HepG2 (cell line): ENCODE measurements around the gene AGMO. TPM values are rescaled to one million over a fixed set of nuclear protein-coding genes. Genes with fewer than 3 reads are reported as not detected.

Experiments
- ATAC-seq: fragments of 200-7000 bp; cut with Tn5 transposase; 3 replicates; pipeline ENCODE4 v1.9.1; 2020; ENCODE audit warnings: mild to moderate bottlenecking, moderate library complexity
- BruUV-seq: library from RNA; stranded (reverse); fragments of 400-500 nt; replicated peaks from 2 replicates; lab custom pipeline; 2021; lab: Mats Ljungman, UMichigan
- CTCF ChIA-PET: fragments of 300-600 bp; formaldehyde crosslinking; extraction: SDS; loops from one replicate; lab custom pipeline; 2021; ENCODE audit warnings: low total read pairs, inconsistent platforms, low intra/inter-chr PET ratio; lab: Yijun Ruan, JAX
- POLR2A ChIA-PET: fragments of 350-600 bp; sonication (Branson Sonifier 250); formaldehyde crosslinking; loops from one replicate; lab custom pipeline; 2020; ENCODE audit warnings: antibody characterized with exemption, inconsistent platforms; lab: Yijun Ruan, JAX
- DNase-seq: peaks from one replicate; pipeline ENCODE4 v3.0.0-alpha.2; 2015; ENCODE audit warnings: low spot score
- FAIRE-seq: peaks from 3 replicates; lab custom pipeline; 2011; peaks lifted over from hg19 to GRCh38; lab: Jason Lieb, UNC
- H2AFZ ChIP-seq: one replicate; pipeline ENCODE4 v1.6.1; 2011; ENCODE audit warnings: low read length, inconsistent platforms
- H3K27ac ChIP-seq: fragments of 300-600 bp; 3 replicates; pipeline ENCODE4 v1.8.0; 2011; ENCODE audit warnings: mixed run types, mild to moderate bottlenecking, mixed read lengths, low read length, inconsistent platforms; ENCODE audit not compliant: insufficient read depth; ENCODE audit errors: extremely low read length
- H3K27me3 ChIP-seq, 2 experiments: fragments of 200-600 bp in 1 of 2; 2 replicates in 1 of 2; 3 replicates in 1 of 2; pipeline versions ENCODE4 v1.6.0 to v1.8.0; 2011; ENCODE audit warnings: low read length in 2 of 2, mild to moderate bottlenecking in 2 of 2, moderate library complexity in 2 of 2, inconsistent platforms in 1 of 2; ENCODE audit not compliant: insufficient read depth in 2 of 2, control insufficient read depth in 1 of 2
- H3K36me3 ChIP-seq, 2 experiments: fragments of 200-600 bp in 1 of 2; replicated peaks in 1 of 2; 2 replicates in 1 of 2; 3 replicates in 1 of 2; pipeline versions ENCODE4 v1.5.1 to v1.8.0; 2011; ENCODE audit warnings: low read length in 2 of 2, inconsistent platforms in 1 of 2; ENCODE audit not compliant: insufficient read depth in 2 of 2, control insufficient read depth in 1 of 2
- H3K4me1 ChIP-seq: 2 replicates; pipeline ENCODE4 v1.5.1; 2012; ENCODE audit warnings: low read length, inconsistent platforms; ENCODE audit not compliant: insufficient read depth
- H3K4me2 ChIP-seq: 2 replicates; pipeline ENCODE4 v1.6.0; 2011; ENCODE audit warnings: low read depth, low read length, inconsistent platforms
- H3K4me3 ChIP-seq, 3 experiments: fragments of 200-600 bp in 1 of 3; sonication (generic), shearing (Covaris generic) in 1 of 3; replicated peaks in 1 of 3; 2 replicates each; pipeline ENCODE4 v1.5.1; 2011 to 2016; ENCODE audit warnings: low read length in 3 of 3, inconsistent platforms in 2 of 3, low read depth in 2 of 3, mild to moderate bottlenecking in 2 of 3, control low read depth in 1 of 3, mixed read lengths in 1 of 3; ENCODE audit not compliant: insufficient read depth in 1 of 3
- H3K79me2 ChIP-seq: one replicate; pipeline ENCODE4 v1.6.1; 2011; ENCODE audit warnings: low read length, inconsistent platforms; ENCODE audit not compliant: insufficient read depth
- H3K9ac ChIP-seq: 2 replicates; pipeline ENCODE4 v1.6.0; 2011; ENCODE audit warnings: mild to moderate bottlenecking, low read depth, low read length, inconsistent platforms; ENCODE audit not compliant: insufficient read depth
- H3K9me3 ChIP-seq: 2 replicates; pipeline ENCODE4 v1.5.1; 2012; ENCODE audit warnings: mild to moderate bottlenecking, low read length
- H4K20me1 ChIP-seq: 2 replicates; pipeline ENCODE4 v1.6.0; 2011; ENCODE audit warnings: inconsistent platforms, mild to moderate bottlenecking, low read length, moderate library complexity; ENCODE audit not compliant: insufficient read depth
- EED ChIP-seq: sonication (generic); formaldehyde crosslinking; IDR thresholded peaks from 2 replicates; pipeline ENCODE4 v1.5.0; 2020; ENCODE audit warnings: mild to moderate bottlenecking, missing genetic modification reagents
- FOSL1 ChIP-seq: sonication (generic); formaldehyde crosslinking; IDR thresholded peaks from 2 replicates; pipeline ENCODE4 v1.9.0; 2021; ENCODE audit warnings: missing genetic modification reagents, borderline replicate concordance
- HCFC1 ChIP-seq: fragments of 150-350 bp; IDR thresholded peaks from 2 replicates; pipeline ENCODE4 v1.6.1; 2014; ENCODE audit warnings: low read depth, low read length
- KLF12 ChIP-seq: sonication (generic); formaldehyde crosslinking; IDR thresholded peaks from 2 replicates; pipeline ENCODE4 v1.4.0; 2020; ENCODE audit warnings: missing genetic modification reagents, borderline replicate concordance
- MBD4 ChIP-seq: IDR thresholded peaks from 2 replicates; pipeline ENCODE4 v1.6.1; 2012; ENCODE audit warnings: low read length, inconsistent platforms, borderline replicate concordance
- POLR2AphosphoS2 ChIP-seq: IDR thresholded peaks from 2 replicates; pipeline ENCODE4 v1.6.1; 2011; ENCODE audit warnings: low read depth, low read length, improper control_type of control experiment
- THAP11 ChIP-seq: IDR thresholded peaks from 2 replicates; pipeline ENCODE4 v1.6.1; 2016; ENCODE audit warnings: missing biosample characterization, missing genetic modification reagents
- THYN1 ChIP-seq: sonication (generic); formaldehyde crosslinking; IDR thresholded peaks from 2 replicates; pipeline ENCODE4 v1.8.1; 2023; ENCODE audit warnings: low read depth, mild to moderate bottlenecking, moderate library complexity, missing genetic modification reagents, borderline replicate concordance
- ZFP90 ChIP-seq: sonication (generic); formaldehyde crosslinking; IDR thresholded peaks from 2 replicates; pipeline ENCODE4 v1.8.0; 2022; ENCODE audit warnings: missing genetic modification reagents, mild to moderate bottlenecking, inconsistent platforms, borderline replicate concordance
- ZNF138 ChIP-seq: sonication (generic); formaldehyde crosslinking; IDR thresholded peaks from 2 replicates; pipeline ENCODE4 v1.5.0; 2020; ENCODE audit warnings: mild to moderate bottlenecking, low read depth, missing genetic modification reagents
- ZNF143 ChIP-seq: sonication (generic); formaldehyde crosslinking; IDR thresholded peaks from 2 replicates; pipeline ENCODE4 v1.4.0; 2020; ENCODE audit warnings: missing genetic modification reagents
- ZNF224 ChIP-seq: sonication (generic); formaldehyde crosslinking; IDR thresholded peaks from 2 replicates; pipeline ENCODE4 v1.5.0; 2020; ENCODE audit warnings: mild to moderate bottlenecking, missing genetic modification reagents
- ZNF234 ChIP-seq: sonication (generic); formaldehyde crosslinking; conservative IDR thresholded peaks from 2 replicates; pipeline ENCODE4 v1.5.1; 2020; ENCODE audit warnings: mild to moderate bottlenecking, missing genetic modification reagents
- ZNF329 ChIP-seq: sonication (generic); formaldehyde crosslinking; IDR thresholded peaks from 2 replicates; pipeline ENCODE4 v1.9.0; 2021; ENCODE audit warnings: low read depth, mild to moderate bottlenecking, missing genetic modification reagents
- ZNF501 ChIP-seq: sonication (generic); formaldehyde crosslinking; IDR thresholded peaks from 2 replicates; pipeline ENCODE4 v1.5.1; 2020; ENCODE audit warnings: mild to moderate bottlenecking, moderate library complexity, missing genetic modification reagents
- ZNF724P ChIP-seq: sonication (generic); formaldehyde crosslinking; IDR thresholded peaks from 2 replicates; pipeline ENCODE4 v1.8.0; 2022; ENCODE audit warnings: missing genetic modification reagents, borderline replicate concordance
- WGBS: methylation state at CpG from one replicate; pipeline ENCODE4 v1.1.6; 2017; ENCODE audit warnings: low lambda C conversion rate; 5-methylcytosine and 5-hydroxymethylcytosine counted together
- in situ Hi-C: cut with HindIII; loops from 2 replicates; pipeline ENCODE4 v1.10.0; 2017; ENCODE audit warnings: low pct_unique_long_range_greater_than_20kb; ENCODE audit not compliant: extremely low pct_ligation_motif_present
- intact Hi-C: fragments of 100-400 bp; cut with micrococcal nuclease; formaldehyde crosslinking; loops from one replicate; pipeline ENCODE4 v1.10.0; 2022; ENCODE audit not compliant: unreplicated experiment
- polyA plus RNA-seq, 8 experiments: library from polyadenylated mRNA; depleted of rRNA in 3 of 8; stranded (reverse) in 7 of 8; unstranded in 1 of 8; fragments of >200 nt; fragmentation: Illumina TruSeq in 4 of 8; extraction: Trizol in 4 of 8; gene quantifications; 2 replicates each; pipeline versions ENCODE4 v1.2.1 to v1.2.3, GENCODE V29; 2011 to 2016; ENCODE audit warnings: low read depth in 4 of 8, missing spikeins in 1 of 8, mixed read lengths in 1 of 8; ENCODE audit not compliant: insufficient read depth in 1 of 8
- total RNA-seq, 5 experiments: library from RNA; depleted of rRNA; stranded (reverse); fragments of >200 nt; fragmentation: Illumina TruSeq; extraction: Trizol; gene quantifications; 2 replicates each; pipeline ENCODE4 v1.2.3, GENCODE V29; 2016; ENCODE audit warnings: low read depth in 1 of 5
- TF ChIP-seq, protein P1 (sequence below): sonication (generic); formaldehyde crosslinking; IDR thresholded peaks from 2 replicates; pipeline ENCODE4 v1.8.1; 2023; ENCODE audit warnings: mild to moderate bottlenecking, missing genetic modification reagents
- TF ChIP-seq, protein P2 (sequence below): sonication (generic); formaldehyde crosslinking; IDR thresholded peaks from 2 replicates; pipeline ENCODE4 v1.4.0; 2020; ENCODE audit warnings: mild to moderate bottlenecking, missing genetic modification reagents
- TF ChIP-seq, protein P3 (sequence below): sonication (generic); formaldehyde crosslinking; IDR thresholded peaks from 2 replicates; pipeline ENCODE4 v1.5.0; 2020; ENCODE audit warnings: mild to moderate bottlenecking, missing genetic modification reagents

The AGMO gene
- total and polyA plus RNA-seq, 2 of the 13 experiments (the other 11 are each of a cell fraction or from before 2014, with no cell fraction given), result 0.22 to 0.50 TPM

DNA sequence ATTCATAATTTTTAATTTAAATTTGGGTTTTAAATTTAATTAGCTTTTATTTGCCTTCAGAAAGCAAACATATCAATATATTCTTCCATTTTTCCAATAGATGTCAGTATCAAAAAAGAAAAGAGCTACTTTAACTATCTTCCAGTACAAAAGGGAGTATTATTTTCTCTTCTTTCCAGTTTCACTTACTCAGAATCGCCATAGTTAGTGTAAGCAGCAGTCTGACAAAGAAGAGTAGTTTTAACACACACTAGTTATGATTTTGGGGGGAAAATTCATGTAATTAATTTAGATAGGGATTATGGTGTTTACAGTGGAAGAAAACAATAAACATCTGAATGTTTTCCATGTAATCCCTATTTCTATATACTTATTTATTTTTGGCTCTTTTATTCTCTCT is 386.7 kb downstream of the AGMO start:
- Histone ChIP-seq H3K4me1 (no peaks in the 10 kb centered on the region), H3K9me3 (peaks cover 32% of the 10 kb centered on the region), H3K4me3 (no peak overlapping the region), H3K9ac (no peak overlapping the region), H4K20me1 (no peaks in the 10 kb centered on the region), H3K4me2 (no peak overlapping the region), H3K27me3 (no peaks in the 10 kb centered on the region), H2AFZ (no peak overlapping the region), H3K27ac (no peak overlapping the region), H3K79me2 (no peaks in the 10 kb centered on the region), H3K36me3 (no peaks in the 10 kb centered on the region)
- intact Hi-C loops, result no loop called here
- BruUV-seq, result no TSS peak
- POLR2A ChIA-PET, result no interaction called here
- WGBS, result 0% methylated on average over 1 of the region's 1 CpG
- TF ChIP-seq FOSL1, result no peak
- TF ChIP-seq, protein P1, sequence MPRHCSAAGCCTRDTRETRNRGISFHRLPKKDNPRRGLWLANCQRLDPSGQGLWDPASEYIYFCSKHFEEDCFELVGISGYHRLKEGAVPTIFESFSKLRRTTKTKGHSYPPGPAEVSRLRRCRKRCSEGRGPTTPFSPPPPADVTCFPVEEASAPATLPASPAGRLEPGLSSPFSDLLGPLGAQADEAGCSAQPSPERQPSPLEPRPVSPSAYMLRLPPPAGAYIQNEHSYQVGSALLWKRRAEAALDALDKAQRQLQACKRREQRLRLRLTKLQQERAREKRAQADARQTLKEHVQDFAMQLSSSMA (CRISPR knock-in tag), result no peak
- no peak for TF ChIP-seq THYN1 (CRISPR knock-in tag)
- no peak for TF ChIP-seq ZNF138 (CRISPR knock-in tag)
- TF ChIP-seq THAP11, result no peak
- TF ChIP-seq, protein P2, sequence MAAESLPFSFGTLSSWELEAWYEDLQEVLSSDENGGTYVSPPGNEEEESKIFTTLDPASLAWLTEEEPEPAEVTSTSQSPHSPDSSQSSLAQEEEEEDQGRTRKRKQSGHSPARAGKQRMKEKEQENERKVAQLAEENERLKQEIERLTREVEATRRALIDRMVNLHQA, result no peak
- no peak for FAIRE-seq
- in situ Hi-C loops, result no loop called here
- ATAC-seq, result no peak
- DNase-seq, result no peak
- CTCF ChIA-PET, result no interaction called here

DNA sequence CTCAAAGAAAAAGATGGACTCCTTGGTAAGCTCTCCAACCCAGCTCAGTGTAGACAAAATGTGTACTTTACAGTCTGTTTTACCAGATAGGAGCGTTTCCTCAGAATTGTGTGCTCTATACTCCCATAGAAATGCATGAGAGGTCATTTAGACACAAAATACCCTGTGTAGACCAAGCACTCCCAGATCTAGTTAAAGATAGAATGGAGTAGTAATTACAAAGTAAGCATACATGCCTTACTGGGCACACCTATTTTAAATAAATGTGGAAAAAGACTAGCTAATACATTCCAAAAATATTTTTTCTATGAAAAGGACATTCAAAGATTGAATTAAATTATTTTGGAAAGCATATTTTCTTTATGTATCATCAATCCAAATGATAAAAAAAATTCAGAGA is 387.3 kb downstream of the AGMO start:
- Histone ChIP-seq H2AFZ (no peak overlapping the region), H3K27me3 (no peaks in the 10 kb centered on the region), H3K4me2 (no peak overlapping the region), H4K20me1 (no peaks in the 10 kb centered on the region), H3K79me2 (no peaks in the 10 kb centered on the region), H3K27ac (no peak overlapping the region), H3K36me3 (no peaks in the 10 kb centered on the region), H3K9me3 (peaks cover 33% of the 10 kb centered on the region), H3K4me3 (no peak overlapping the region), H3K9ac (no peak overlapping the region), H3K4me1 (no peaks in the 10 kb centered on the region)
- 0% methylated on average over 1 of the region's 1 CpG for WGBS
- in situ Hi-C loops (no loop called here), intact Hi-C loops (no loop called here)
- BruUV-seq, result no TSS peak
- no peak for DNase-seq
- CTCF ChIA-PET, result no interaction called here
- no peak for FAIRE-seq
- POLR2A ChIA-PET, result no interaction called here
- no peak for ATAC-seq
- TF ChIP-seq POLR2AphosphoS2 (no peak), ZNF501 (no peak), ZNF724P (no peak), MBD4 (no peak), ZNF224 (CRISPR knock-in tag) (no peak), KLF12 (CRISPR knock-in tag) (no peak), ZNF143 (CRISPR knock-in tag) (no peak), EED (CRISPR knock-in tag) (no peak), ZNF329 (no peak), HCFC1 (no peak), ZFP90 (CRISPR knock-in tag) (no peak), ZNF234 (CRISPR knock-in tag) (no peak)
- TF ChIP-seq, protein P3, sequence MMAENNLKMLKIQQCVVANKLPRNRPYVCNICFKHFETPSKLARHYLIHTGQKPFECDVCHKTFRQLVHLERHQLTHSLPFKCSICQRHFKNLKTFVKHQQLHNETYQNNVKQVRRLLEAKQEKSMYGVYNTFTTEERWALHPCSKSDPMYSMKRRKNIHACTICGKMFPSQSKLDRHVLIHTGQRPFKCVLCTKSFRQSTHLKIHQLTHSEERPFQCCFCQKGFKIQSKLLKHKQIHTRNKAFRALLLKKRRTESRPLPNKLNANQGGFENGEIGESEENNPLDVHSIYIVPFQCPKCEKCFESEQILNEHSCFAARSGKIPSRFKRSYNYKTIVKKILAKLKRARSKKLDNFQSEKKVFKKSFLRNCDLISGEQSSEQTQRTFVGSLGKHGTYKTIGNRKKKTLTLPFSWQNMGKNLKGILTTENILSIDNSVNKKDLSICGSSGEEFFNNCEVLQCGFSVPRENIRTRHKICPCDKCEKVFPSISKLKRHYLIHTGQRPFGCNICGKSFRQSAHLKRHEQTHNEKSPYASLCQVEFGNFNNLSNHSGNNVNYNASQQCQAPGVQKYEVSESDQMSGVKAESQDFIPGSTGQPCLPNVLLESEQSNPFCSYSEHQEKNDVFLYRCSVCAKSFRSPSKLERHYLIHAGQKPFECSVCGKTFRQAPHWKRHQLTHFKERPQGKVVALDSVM (CRISPR knock-in tag), result no peak
